Cerebellar cortex (tissue), 1 donor: ENCODE results near the gene PLIN5.

ENCODE experiments used
- DNase-seq: peaks from one replicate; pipeline ENCODE4 v3.0.0-alpha.2; 2015; ENCODE audit warnings: low spot score

The PLIN5 gene

GRCh38 chr19:4505570-4506448, 29.2 kb downstream of the PLIN5 start:
- DNase-seq: no peak

DNA sequence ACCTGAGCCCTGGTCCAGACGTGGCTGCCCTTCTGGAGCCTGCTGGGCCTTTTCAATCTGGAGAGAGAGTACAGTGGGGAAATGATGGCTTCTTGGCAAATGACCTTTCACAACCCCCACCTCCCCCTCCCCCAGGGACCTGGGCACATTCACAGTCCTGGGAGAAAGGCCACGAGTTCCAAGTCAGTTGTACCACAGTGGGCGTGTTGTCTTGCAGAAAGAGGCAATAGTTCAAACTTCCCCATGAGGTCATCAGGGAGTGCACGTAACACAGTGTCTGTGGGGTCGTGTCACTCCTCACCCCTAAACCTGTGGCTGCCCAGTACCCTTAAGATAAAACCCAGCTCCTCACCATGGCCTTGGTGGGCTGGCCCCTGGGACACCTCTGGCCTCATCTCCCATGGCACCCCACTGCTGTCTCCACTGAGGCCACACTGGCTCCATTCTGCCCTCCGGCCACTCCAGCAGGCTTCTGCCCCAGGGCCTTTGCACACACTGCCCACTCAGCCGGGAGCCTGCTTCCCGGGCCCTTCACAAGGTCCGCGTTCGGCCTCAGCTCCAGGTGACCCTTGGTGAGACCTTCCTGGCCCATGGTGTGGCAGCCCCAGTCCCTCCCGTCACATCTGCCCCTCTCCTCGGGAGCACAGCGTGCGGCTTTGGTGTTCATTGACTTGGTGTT, 30.0 kb downstream of the PLIN5 start:
- DNase-seq: no peak

DNA sequence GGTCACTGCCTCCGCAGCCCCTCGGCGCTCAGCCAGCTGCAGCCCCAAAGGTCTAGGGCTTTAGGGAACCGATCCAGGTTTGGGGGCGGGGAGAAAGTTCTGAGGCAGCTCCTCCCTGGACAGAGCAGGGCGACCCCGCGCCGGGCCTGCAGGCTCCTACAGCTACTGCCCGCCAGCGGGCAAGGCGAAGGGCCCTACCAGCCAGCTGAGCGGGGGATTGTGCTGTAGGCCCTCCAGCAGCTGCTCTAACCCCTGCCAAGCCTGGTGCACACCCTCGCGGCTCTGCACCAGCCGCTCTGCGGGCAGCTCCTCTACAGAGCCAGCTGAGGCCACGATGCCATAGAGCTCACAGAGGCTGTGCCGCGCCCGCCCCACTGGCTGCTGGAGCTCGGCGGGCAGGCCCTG, 30.7 kb downstream of the PLIN5 start:
- DNase-seq: no peak

- DNase-seq: no peak
Observed at GRCh38 chr19:4503825-4504170, 31.2 kb downstream of the PLIN5 start.

DNA sequence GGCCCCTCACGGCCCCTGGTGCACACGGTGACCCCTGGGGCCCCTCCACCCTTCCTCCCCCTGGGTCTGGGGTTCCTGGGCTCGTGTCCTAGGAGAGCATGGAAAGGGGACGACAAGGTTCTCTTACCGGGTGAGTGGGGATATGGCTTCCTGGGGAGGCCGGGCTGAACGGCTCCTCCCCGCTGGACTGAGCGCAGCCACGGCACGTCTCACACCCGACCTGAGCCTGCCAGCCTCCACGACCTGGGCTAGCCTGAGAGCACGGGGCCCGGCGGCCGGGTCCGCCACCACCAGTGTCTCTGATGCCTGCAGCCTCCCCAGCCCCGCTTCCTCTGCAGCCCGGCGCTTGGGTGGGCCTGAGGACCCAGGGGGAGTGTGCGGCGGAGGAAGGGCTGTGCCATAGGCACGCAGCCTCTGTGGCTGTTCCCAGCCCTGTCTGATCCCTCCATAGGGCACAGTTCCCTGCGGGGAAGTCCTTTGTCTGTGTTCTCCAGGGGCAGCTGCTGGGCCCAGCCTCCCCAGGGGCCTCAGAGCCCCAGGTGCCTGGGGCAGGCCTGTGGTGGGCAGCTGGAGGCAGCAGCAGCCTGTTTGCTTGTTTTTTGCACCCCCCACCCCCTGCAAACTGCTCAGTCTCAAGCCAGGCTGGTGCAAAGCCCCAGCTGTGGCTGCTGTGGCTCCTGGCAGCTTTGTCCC, 31.7 kb downstream of the PLIN5 start:
- DNase-seq: no peak

DNA sequence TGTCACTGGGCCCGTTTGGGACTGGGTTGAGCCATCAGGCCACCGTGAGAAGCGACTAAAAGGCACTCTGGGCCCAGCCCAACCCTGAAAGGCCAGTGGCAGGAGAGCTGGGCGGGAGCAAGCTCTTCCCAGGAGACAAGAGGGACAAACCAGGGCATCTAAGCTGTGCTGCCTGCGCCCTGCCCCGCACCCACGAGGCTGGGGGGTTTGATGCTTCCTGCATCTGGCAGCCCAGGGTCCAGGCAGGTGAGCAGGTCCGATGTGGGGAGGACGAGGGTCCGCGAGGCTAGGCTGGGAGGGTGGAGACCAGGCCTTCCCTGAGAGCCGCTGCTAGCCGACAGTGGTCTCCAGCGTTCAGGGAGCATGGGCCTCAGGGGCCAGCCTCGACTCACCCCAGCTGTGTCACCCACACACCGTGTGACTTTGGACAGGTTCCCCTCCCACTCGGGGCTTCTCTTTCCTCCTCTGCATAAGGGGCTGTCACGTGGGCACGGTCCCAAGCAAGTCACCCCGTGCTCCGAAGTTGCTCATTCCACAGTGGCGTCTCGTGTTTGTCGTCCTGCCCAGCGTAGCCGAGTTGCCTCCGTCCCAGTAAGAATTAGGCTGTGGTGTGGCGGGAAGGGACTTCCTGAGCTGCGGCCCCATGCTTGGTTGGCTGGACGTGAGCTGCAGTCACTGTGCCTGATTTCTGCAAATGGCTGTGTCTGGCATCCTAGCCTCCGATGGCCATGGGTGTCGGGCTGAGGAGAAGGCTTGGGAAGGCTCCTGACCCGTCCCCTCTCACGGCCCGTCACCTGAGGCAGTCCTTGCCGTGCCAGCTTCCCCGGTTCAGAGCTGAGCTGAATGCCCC, 32.5 kb downstream of the PLIN5 start:
- DNase-seq: no peak

DNA sequence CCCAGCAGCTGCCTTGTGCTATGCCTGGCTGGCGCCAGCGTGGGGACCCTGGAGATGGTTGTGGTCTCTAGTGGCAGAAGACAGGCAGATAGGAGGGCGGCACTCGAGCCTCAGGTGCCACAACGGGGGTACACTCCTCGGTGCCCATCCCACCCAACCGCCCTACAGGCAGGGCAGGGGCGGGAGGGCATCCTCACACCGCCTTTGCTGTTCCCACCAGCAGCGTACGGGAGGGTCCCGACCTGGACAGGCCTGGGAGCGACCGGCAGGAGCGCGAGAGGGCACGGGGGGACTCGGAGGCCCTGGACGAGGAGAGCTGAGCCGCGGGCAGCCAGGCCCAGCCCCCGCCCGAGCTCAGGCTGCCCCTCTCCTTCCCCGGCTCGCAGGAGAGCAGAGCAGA, 33.3 kb downstream of the PLIN5 start:
- DNase-seq: no peak

DNA sequence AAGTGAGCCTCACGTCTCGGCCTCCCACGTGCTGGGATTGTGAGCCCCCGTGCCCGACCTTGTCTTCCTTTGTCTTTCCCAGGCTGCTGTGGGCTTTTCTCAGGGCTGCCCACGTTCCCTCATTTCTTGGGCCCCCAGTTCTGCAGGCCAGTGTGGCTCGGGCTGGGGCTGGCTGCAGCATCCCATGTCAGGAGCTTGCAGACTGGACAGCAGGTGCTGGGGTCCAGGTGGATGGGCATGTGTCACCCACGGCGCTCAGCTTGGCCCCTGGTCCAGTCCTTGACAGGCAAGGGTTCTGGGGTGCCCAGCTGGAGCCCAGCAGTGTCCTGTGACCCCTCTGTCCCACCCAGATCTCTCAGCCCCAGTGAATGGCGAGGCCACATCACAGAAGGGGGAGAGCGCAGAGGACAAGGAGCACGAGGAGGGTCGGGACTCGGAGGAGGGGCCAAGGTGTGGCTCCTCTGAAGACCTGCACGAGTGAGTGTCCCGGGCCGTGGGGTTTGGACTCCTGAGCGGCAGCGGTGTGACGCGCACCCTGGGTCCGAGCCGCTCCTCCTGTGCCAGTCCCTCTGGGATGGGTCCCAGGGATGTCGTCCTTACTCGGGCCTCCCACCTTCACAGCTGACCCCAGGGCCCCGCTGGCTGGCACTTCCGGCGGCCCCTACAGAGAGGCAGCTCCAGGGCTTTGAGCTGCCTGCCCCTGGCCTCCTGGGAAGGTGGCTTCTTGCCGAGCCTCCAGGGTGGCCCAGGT, 34.0 kb downstream of the PLIN5 start:
- DNase-seq: no peak

DNA sequence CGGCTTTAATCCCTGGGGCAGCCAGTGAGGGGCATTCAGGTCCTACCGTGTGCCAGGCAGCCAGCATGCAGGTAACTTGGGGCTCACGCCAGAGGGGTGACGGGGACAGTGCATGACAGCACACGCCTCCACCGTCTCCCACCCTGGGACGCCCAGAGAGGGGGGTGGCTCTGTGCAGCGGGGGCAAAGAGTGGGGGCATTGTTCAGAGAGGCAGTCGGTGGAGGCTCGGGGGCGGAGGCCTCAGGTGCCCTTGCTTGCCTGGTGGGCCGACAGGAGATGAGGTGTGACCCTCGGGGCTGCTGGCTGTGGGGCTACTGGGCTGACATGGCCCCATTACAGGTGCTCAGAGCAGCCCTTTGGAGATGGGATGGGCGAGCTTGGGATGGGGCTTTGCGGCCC, 35.2 kb downstream of the PLIN5 start:
- DNase-seq: no peak

GRCh38 chr19:4499318-4499717, 35.7 kb downstream of the PLIN5 start:
- no peak for DNase-seq

DNA sequence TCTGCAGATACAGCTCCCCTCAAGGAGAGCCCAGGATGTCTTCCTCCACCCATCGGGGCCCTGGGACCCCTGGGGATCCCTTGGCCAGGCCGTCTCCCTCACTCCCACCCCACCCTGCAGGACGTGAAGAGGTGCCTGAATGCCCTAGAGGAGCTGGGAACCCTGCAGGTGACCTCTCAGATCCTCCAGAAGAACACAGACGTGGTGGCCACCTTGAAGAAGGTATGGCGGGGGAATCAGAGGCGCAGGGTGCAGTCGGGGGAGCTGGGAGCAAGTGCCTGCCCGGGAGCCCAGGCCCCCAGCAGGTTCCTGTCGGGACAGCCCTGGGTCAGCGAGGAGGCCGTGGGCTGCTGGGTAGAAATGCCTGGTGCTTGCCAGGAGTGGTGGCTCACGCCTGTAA, 36.3 kb downstream of the PLIN5 start:
- DNase-seq: no peak

GRCh38 chr19:4497770-4498389, 37.1 kb downstream of the PLIN5 start:
- no peak for DNase-seq

GRCh38 chr19:4496304-4496703, 38.7 kb downstream of the PLIN5 start:
- DNase-seq: no peak

DNA sequence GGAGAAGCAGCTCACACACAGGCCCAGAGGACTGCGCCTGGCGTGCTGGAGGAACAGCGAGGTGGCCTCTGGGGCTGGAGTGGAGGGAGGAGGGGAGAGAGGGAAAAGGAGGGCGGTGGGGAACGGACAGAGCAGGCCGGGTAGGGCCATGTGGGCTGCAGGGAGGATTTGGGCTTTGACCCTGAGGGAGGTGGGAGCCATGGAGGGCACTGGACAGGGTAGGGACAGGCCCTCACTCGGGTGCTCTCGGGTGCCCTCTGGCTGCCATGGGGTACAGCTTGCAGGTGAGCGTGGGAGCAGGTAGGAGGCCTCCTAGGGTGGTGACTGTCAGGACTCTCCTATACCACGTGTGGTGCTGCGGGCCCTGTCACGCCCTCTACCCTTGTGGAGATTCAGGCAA, 39.6 kb downstream of the PLIN5 start:
- no peak for DNase-seq

DNA sequence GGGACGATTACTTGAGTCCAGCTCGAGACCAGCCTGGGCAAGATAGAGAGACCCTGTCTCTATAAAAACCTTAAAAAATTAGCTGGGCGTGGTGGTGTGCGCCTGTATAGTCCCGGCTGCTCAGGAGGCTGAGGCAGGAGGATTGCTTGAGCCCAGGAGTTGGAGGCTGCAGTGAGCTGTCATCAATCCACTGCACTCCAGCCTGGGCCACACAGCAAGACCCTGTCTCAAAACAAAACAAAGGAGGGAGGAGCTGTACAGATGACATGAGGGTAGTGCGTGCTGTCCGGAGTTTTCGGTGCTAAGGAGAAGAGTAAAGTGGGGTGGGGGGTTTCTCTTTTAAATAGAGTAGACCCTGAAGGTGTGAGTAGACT, 40.3 kb downstream of the PLIN5 start:
- DNase-seq: no peak

- DNase-seq: no peak
Observed at GRCh38 chr19:4493929-4494690, 40.9 kb downstream of the PLIN5 start.

- DNase-seq: no peak
Observed at GRCh38 chr19:4493104-4493928, 41.7 kb downstream of the PLIN5 start.

GRCh38 chr19:4492337-4493103, 42.5 kb downstream of the PLIN5 start:
- no peak for DNase-seq

GRCh38 chr19:4491446-4491845, 43.6 kb downstream of the PLIN5 start:
- no peak for DNase-seq
